Spleen (tissue), 7 donors: Measurements from ENCODE around the gene CARS1.
"Not testable (repeated sequence)": the region's sequence is repeated elsewhere in the genome, so short reads cannot be mapped to it uniquely, and the experiment has no call there.

Experiments used
- CTCF ChIP-seq, 11 experiments: fragments of 200-600 bp in 7 of 11; fragments of 450-650 bp in 4 of 11; sonication (generic) in 4 of 11; IDR thresholded peaks in 8 of 11; conservative IDR thresholded peaks in 3 of 11; 1 replicate in 7 of 11; 2 replicates in 4 of 11; pipeline versions ENCODE4 v1.4.0 to v1.8.0; 2016 to 2021; ENCODE audit warnings: antibody characterized with exemption in 11 of 11, inconsistent platforms in 4 of 11, mild to moderate bottlenecking in 1 of 11
- POLR2A ChIP-seq, 3 donors: fragments of 450-650 bp; IDR thresholded peaks; one replicate each; pipeline ENCODE4 v1.5.1; 2017; ENCODE audit warnings: antibody characterized with exemption in 3 of 3, mild to moderate bottlenecking in 1 of 3
- POLR2AphosphoS5 ChIP-seq, 3 donors: sonication (generic); formaldehyde crosslinking; IDR thresholded peaks; one replicate each; pipeline ENCODE4 v1.5.1; 2017; ENCODE audit warnings: antibody characterized with exemption in 3 of 3
- donor health status: DM: no; HTN: no; CAD: no; lungs with moderate emphysema.
- donor health status: DM: no; HTN: no; CAD: no.
- donor health status: DM: no; HTN: no; CAD: no.

- TF ChIP-seq CTCF (IDR thresholded peaks at IDR 0.05 in 8 of 11, conservative IDR thresholded peaks at IDR 0.05 in 3 of 11); POLR2AphosphoS5 (IDR thresholded peaks at IDR 0.05); POLR2A (IDR thresholded peaks at IDR 0.05): not testable (repeated sequence)
Measured at GRCh38 chr11:3063432-3063831, 6.2 kb upstream of the CARS1 start.
